Naive thymus-derived CD4-positive, alpha-beta T cell (primary cell): Measurements from ENCODE around the gene C1orf105. TPM values are rescaled to one million over a fixed set of nuclear protein-coding genes. Genes with fewer than 3 reads are reported as not detected.

Experiments
- ATAC-seq: fragments of 150-1000 bp; cut with Tn5 transposase; 2 replicates; pipeline ENCODE4 v1.10.0; 2021; ENCODE audit warnings: mild to moderate bottlenecking, moderate library complexity
- CTCF ChIA-PET: fragments of 350-600 bp; sonication (Branson Sonifier 250); formaldehyde crosslinking; loops from one replicate; lab custom pipeline; 2021; ENCODE audit warnings: antibody characterized with exemption; lab: Charles Lee
- POLR2A ChIA-PET: fragments of 350-600 bp; sonication (Branson Sonifier 250); formaldehyde crosslinking; loops from one replicate; lab custom pipeline; 2021; ENCODE audit warnings: antibody characterized with exemption, inconsistent platforms; lab: Charles Lee
- DNase-seq, 9 donors: peaks; one replicate each; pipeline versions ENCODE4 v3.0.0 to v3.0.0-alpha.2; 2020 to 2022; ENCODE audit warnings: mixed read lengths in 1 of 9
- H3K27ac ChIP-seq: one replicate; pipeline ENCODE4 v1.7.0; 2013; ENCODE audit warnings: mild to moderate bottlenecking, low read depth, low read length, moderate library complexity
- H3K27me3 ChIP-seq, 2 donors: one replicate each; pipeline ENCODE4 v1.7.0; 2013; ENCODE audit warnings: low read length in 2 of 2, mild to moderate bottlenecking in 2 of 2, moderate library complexity in 2 of 2; ENCODE audit not compliant: control insufficient read depth in 2 of 2, insufficient read depth in 2 of 2
- H3K36me3 ChIP-seq, 3 experiments: 1 replicate in 2 of 3; 2 replicates in 1 of 3; pipeline ENCODE4 v1.7.0; 2013; ENCODE audit warnings: low read length in 3 of 3, mild to moderate bottlenecking in 3 of 3, moderate library complexity in 1 of 3; ENCODE audit not compliant: insufficient read depth in 3 of 3, control insufficient read depth in 2 of 3
- H3K4me1 ChIP-seq, 2 donors: one replicate each; pipeline ENCODE4 v1.7.0; 2013; ENCODE audit warnings: low read length in 2 of 2, mild to moderate bottlenecking in 2 of 2, moderate library complexity in 1 of 2; ENCODE audit not compliant: control insufficient read depth in 2 of 2, insufficient read depth in 2 of 2
- H3K4me3 ChIP-seq: 2 replicates; pipeline ENCODE4 v1.7.0; 2013; ENCODE audit warnings: mild to moderate bottlenecking, low read length
- H3K9me3 ChIP-seq, 3 experiments: 1 replicate in 2 of 3; 2 replicates in 1 of 3; pipeline ENCODE4 v1.7.0; 2013; ENCODE audit warnings: low read length in 3 of 3; ENCODE audit not compliant: control insufficient read depth in 2 of 3
- H3K27ac Mint-ChIP-seq, 9 donors: one replicate each; pipeline ENCODE4 v1.8.0; 2020 to 2022; ENCODE audit warnings: mixed read lengths in 9 of 9, mild to moderate bottlenecking in 8 of 9, moderate library complexity in 5 of 9, inconsistent platforms in 2 of 9
- H3K27me3 Mint-ChIP-seq, 5 donors: one replicate each; pipeline ENCODE4 v1.8.0; 2021 to 2022; ENCODE audit warnings: mixed read lengths in 5 of 5, mild to moderate bottlenecking in 1 of 5
- H3K36me3 Mint-ChIP-seq, 5 donors: one replicate each; pipeline ENCODE4 v1.8.0; 2020 to 2022; ENCODE audit warnings: mixed read lengths in 5 of 5, mild to moderate bottlenecking in 3 of 5, inconsistent platforms in 1 of 5
- H3K4me1 Mint-ChIP-seq, 7 donors: one replicate each; pipeline ENCODE4 v1.8.0; 2020 to 2022; ENCODE audit warnings: mixed read lengths in 7 of 7, mild to moderate bottlenecking in 3 of 7, inconsistent platforms in 1 of 7
- H3K4me3 Mint-ChIP-seq, 10 donors: one replicate each; pipeline ENCODE4 v1.8.0; 2020 to 2022; ENCODE audit warnings: mild to moderate bottlenecking in 10 of 10, mixed read lengths in 10 of 10, moderate library complexity in 6 of 10, inconsistent platforms in 2 of 10
- H3K9me3 Mint-ChIP-seq, 11 donors: one replicate each; pipeline ENCODE4 v1.8.0; 2020 to 2022; ENCODE audit warnings: mixed read lengths in 11 of 11, mild to moderate bottlenecking in 4 of 11, inconsistent platforms in 1 of 11, moderate library complexity in 1 of 11
- intact Hi-C, 2 donors: fragments of 100-400 bp; cut with micrococcal nuclease; formaldehyde crosslinking; loops; one replicate each; pipeline ENCODE4 v1.15.1; 2023
- polyA plus RNA-seq, 2 donors: library from polyadenylated mRNA; unstranded; fragments of 300-500 nt; fragmentation: Illumina TruSeq; gene quantifications; one replicate each; pipeline ENCODE4 v1.2.3, GENCODE V29; 2021
- total RNA-seq, 6 experiments: library from RNA in 5 of 6; stranded (reverse) in 5 of 6; gene quantifications; 1 replicate in 5 of 6; 2 replicates in 1 of 6; pipeline ENCODE4 v1.2.3 and lab custom pipeline; 2021 to 2026

The C1orf105 gene
- total and polyA plus RNA-seq, 7 experiments from 2014 or later = 0.86 TPM; not detected in 6

DNA sequence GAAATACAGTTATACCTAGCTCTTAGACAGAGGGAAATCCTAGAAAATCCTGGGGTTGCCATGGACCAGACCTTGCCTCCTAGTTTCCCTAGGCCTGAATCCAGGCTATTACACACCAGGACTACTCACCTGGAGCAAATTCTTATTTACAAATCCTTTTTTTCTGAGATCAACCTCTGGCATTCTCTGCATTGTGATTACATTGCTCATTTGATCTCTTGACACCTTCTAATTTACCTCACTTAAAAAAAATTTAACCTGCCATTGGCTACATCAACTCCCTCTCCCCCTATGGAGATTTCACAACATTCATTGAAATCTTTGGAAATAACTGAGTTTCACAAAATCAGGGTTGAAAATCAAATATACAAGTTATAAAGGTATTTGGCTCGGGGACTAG, 2.9 kb upstream of the C1orf105 start:
- Mint-ChIP-seq H3K27me3 (peaks cover 0 to 2% (median 0%) of the 10 kb centered on the region in 5 donors), H3K4me1 (peaks cover 5 to 45% (median 41%) of the 10 kb centered on the region in 7 donors), H3K36me3 (peaks cover 0 to 22% (median 9%) of the 10 kb centered on the region in 5 donors), H3K9me3 (no peaks in the 10 kb centered on the region), H3K4me3 (peak overlapping the region in 1 of 10 donors; percentile 26), H3K27ac (peak overlapping the region in 1 of 9 donors; percentile 9)
- Histone ChIP-seq H3K36me3 (no peaks in the 10 kb centered on the region), H3K9me3 (no peaks in the 10 kb centered on the region), H3K27me3 (no peaks in the 10 kb centered on the region), H3K4me1 (peaks cover 0 to 10% of the 10 kb centered on the region in 2 donors), H3K4me3 (no peak overlapping the region), H3K27ac (no peak overlapping the region)
- DNase-seq = no peak
- ATAC-seq = no peak
- ChIA-PET CTCF (interaction anchor here (0.6 to 3.4 kb wide), 5 partner anchors 10 to 42 kb away, joined by 3 to 19 read pairs (median 3); no protein-coding TSS in a partner anchor), POLR2A (interaction anchor here (1.3 to 1.4 kb wide), 2 partner anchors 10 to 23 kb away, joined by 3 to 4 read pairs; no protein-coding TSS in a partner anchor)
- intact Hi-C loops = no loop called here

DNA sequence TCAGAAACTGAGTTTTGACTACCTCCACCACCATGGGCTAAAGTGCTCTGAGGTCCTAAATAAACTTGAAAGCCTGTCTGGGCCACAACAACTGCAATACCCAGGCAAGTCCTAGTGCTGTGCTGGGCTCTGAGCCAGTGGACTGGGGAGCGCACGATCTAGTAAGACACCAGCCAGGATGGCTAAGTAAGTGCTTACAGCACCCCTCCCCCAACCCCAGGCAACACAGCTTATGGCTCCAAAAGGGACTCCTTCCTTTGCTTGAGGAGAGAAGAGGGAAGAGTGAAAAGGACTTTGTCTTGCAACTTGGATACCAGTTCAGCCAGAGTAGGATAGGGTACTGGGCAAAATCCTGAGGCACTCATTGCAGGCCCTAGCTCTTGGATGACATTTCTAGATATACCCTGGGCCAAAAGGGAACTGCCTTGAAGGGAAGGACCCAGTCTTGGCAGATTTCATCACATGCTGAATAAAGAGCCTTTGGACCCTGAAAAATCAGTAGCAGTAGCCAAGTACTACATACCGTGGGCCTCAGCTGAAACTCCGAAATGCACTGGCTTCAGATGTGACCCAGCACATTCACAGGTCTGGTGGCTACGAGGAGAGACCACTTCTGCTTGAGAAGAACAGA, 1.6 kb downstream of the C1orf105 start:
- no peak overlapping the region for H3K4me3 ChIP-seq
- peak overlapping the region in 6 of 9 donors; percentile 5 to 60 (median 44) for H3K27ac Mint-ChIP-seq
- peaks cover 2 to 21% of the 10 kb centered on the region in 2 donors for H3K4me1 ChIP-seq
- H3K27me3 Mint-ChIP-seq = peaks cover 0 to 2% (median 0%) of the 10 kb centered on the region in 5 donors
- CTCF ChIA-PET = interaction anchor here (1.3 kb wide), 1 partner anchor 9 kb away, joined by 3 read pairs; no protein-coding TSS in a partner anchor
- H3K4me3 Mint-ChIP-seq = no peak overlapping the region
- DNase-seq (no peak), ATAC-seq (no peak)
- H3K4me1 Mint-ChIP-seq = peaks cover 5 to 47% (median 44%) of the 10 kb centered on the region in 7 donors
- no peaks in the 10 kb centered on the region for H3K9me3 ChIP-seq
- peaks cover 0 to 7% (median 3%) of the 10 kb centered on the region in 5 donors for H3K36me3 Mint-ChIP-seq
- no peaks in the 10 kb centered on the region for H3K36me3 ChIP-seq
- intact Hi-C loops = loop anchor here in 1 of 2 donors (10.0 kb wide), 1 partner anchor 767 kb away; the partner anchor contains the start of gene MYOC
- no peak overlapping the region for H3K27ac ChIP-seq
- no peaks in the 10 kb centered on the region for H3K9me3 Mint-ChIP-seq
- POLR2A ChIA-PET = interaction anchor here (0.6 kb wide), 1 partner anchor 27 kb away, joined by 3 read pairs; no protein-coding TSS in a partner anchor
- no peaks in the 10 kb centered on the region for H3K27me3 ChIP-seq

DNA sequence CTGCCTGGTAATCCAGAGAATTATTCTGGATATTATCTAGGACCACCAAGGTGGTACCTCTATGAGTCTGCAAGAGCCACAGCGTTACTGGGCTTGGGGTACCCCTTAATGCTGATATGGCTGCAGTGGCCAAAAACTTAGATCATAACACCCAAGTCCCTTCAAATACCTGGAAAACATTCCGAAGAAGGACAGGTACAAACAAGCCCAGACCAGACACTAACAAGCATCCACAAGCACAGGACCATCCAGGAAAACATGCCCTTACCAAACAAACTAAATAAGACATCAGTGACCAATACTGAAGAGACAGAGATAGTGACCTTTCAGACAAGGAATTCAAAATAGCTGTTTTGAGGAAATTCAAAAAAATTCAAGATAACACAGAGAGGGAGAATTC, 2.9 kb downstream of the C1orf105 start:
- H3K27me3 ChIP-seq = no peaks in the 10 kb centered on the region
- H3K4me3 ChIP-seq = no peak overlapping the region
- Mint-ChIP-seq H3K9me3 (no peaks in the 10 kb centered on the region), H3K27me3 (no peaks in the 10 kb centered on the region), H3K4me3 (no peak overlapping the region), H3K36me3 (peaks cover 0 to 5% (median 0%) of the 10 kb centered on the region in 5 donors), H3K27ac (peak overlapping the region in 2 of 9 donors; percentile 35 to 39), H3K4me1 (peaks cover 5 to 44% (median 40%) of the 10 kb centered on the region in 7 donors)
- H3K9me3 ChIP-seq = no peaks in the 10 kb centered on the region
- DNase-seq (no peak), ATAC-seq (no peak)
- H3K27ac ChIP-seq = no peak overlapping the region
- POLR2A ChIA-PET = interaction anchor here (0.6 kb wide), 1 partner anchor 1294 kb away, joined by 3 read pairs; no protein-coding TSS in a partner anchor
- H3K36me3 ChIP-seq = no peaks in the 10 kb centered on the region
- intact Hi-C loops = loop anchor here in 1 of 2 donors (10.0 kb wide), 1 partner anchor 769 kb away; the partner anchor contains the start of gene MYOC
- CTCF ChIA-PET = interaction anchor here (0.6 to 0.7 kb wide), 2 partner anchors 426 to 1795 kb away, joined by 3 to 4 read pairs; no protein-coding TSS in a partner anchor
- peaks cover 13 to 31% of the 10 kb centered on the region in 2 donors for H3K4me1 ChIP-seq

DNA sequence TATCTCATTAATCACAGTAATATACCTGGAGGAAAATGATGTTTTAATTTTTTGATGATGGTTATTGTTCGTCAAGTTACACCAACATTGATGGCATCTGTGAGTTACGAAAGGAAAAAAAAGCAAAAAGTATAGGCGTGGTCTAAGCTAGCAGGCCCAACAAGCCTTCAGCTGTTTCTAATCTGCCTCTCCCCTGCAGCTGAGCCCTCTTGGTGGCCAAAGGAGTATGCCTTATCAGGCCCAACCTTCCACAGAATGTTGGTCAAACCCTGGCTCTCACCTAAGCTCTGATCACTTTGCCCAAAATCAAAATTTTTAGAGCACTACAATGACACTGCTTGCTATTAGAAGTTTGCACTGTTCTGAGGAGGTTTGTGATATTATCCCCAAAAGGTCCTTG, 4.9 kb downstream of the C1orf105 start:
- Mint-ChIP-seq H3K27ac (no peak overlapping the region), H3K4me1 (peaks cover 15 to 29% (median 26%) of the 10 kb centered on the region in 7 donors), H3K9me3 (no peaks in the 10 kb centered on the region), H3K4me3 (no peak overlapping the region), H3K36me3 (peaks cover 0 to 5% (median 0%) of the 10 kb centered on the region in 5 donors), H3K27me3 (no peaks in the 10 kb centered on the region)
- no peak overlapping the region for H3K4me3 ChIP-seq
- H3K36me3 ChIP-seq = no peaks in the 10 kb centered on the region
- H3K27ac ChIP-seq = no peak overlapping the region
- ChIA-PET POLR2A (interaction anchor here (0.8 to 1.2 kb wide), 3 partner anchors 10 to 22 kb away, joined by 3 to 4 read pairs (median 3); no protein-coding TSS in a partner anchor), CTCF (interaction anchor here (2.5 kb wide), 1 partner anchor 423 kb away, joined by 8 read pairs; no protein-coding TSS in a partner anchor)
- DNase-seq (no peak), ATAC-seq (no peak)
- peaks cover 13 to 48% of the 10 kb centered on the region in 2 donors for H3K4me1 ChIP-seq
- intact Hi-C loops = loop anchor here (5.0 to 10.0 kb wide), 4 partner anchors 302 to 1007 kb away; partner anchors contain the start of genes METTL13 (in 1 of the 2) and MYOC (in 1 of the 2)
- H3K27me3 ChIP-seq = no peaks in the 10 kb centered on the region
- no peaks in the 10 kb centered on the region for H3K9me3 ChIP-seq

DNA sequence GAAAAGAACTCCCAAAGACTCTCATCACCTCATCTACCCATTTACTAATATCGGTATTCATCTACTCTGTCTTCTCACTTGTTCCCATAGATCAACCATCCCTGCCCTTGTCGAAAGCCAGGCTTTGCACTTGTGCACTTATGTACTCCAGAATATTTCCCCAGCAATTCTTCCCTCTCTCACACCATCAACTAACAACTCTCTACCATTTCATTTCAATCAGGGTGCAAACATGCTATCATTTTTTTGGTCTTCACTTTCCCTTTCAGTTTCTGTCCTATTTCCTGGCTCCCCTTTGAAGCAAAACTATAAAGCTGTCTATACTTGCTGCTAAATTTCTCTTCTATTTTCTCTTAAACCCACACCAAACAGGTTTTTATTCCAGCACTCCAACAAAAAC, 6.7 kb downstream of the C1orf105 start:
- Mint-ChIP-seq H3K27me3 (no peaks in the 10 kb centered on the region), H3K9me3 (no peaks in the 10 kb centered on the region), H3K4me1 (peaks cover 10 to 27% (median 22%) of the 10 kb centered on the region in 7 donors), H3K4me3 (no peak overlapping the region), H3K36me3 (peaks cover 0 to 4% (median 0%) of the 10 kb centered on the region in 5 donors), H3K27ac (no peak overlapping the region)
- ChIA-PET POLR2A (interaction anchor here (0.6 to 2.0 kb wide), 4 partner anchors 9 to 179 kb away, joined by 3 to 26 read pairs (median 4); partner anchors contain the start of gene PIGC), CTCF (interaction anchor here (0.5 to 5.3 kb wide), 11 partner anchors 10 to 425 kb away, joined by 3 to 37 read pairs (median 5); no protein-coding TSS in a partner anchor)
- Histone ChIP-seq H3K27me3 (no peaks in the 10 kb centered on the region), H3K4me1 (peaks cover 13 to 56% of the 10 kb centered on the region in 2 donors), H3K36me3 (no peaks in the 10 kb centered on the region), H3K9me3 (no peaks in the 10 kb centered on the region), H3K27ac (peak overlapping the region; percentile 52), H3K4me3 (peak overlapping the region; percentile 15)
- peak in 7 of 9 donors; percentile 24 to 49 (median 43) for DNase-seq
- peak; percentile 39 for ATAC-seq
- intact Hi-C loops = loop anchor here (1.0 to 10.0 kb wide), 6 partner anchors 28 to 1005 kb away; partner anchors contain the start of genes METTL13 (in 1 of the 2) and MYOC (in 1 of the 2)
